Measurements from ENCODE around the gene DNAJB1. TPM values are rescaled to one million over a fixed set of nuclear protein-coding genes. Genes with fewer than 3 reads are reported as not detected.

DNAJB1 gene
- total and polyA plus RNA-seq, 2 of the 13 experiments (the other 11 are each of a cell fraction or from before 2014, with no cell fraction given): 87.5 to 97.3 TPM

DNA sequence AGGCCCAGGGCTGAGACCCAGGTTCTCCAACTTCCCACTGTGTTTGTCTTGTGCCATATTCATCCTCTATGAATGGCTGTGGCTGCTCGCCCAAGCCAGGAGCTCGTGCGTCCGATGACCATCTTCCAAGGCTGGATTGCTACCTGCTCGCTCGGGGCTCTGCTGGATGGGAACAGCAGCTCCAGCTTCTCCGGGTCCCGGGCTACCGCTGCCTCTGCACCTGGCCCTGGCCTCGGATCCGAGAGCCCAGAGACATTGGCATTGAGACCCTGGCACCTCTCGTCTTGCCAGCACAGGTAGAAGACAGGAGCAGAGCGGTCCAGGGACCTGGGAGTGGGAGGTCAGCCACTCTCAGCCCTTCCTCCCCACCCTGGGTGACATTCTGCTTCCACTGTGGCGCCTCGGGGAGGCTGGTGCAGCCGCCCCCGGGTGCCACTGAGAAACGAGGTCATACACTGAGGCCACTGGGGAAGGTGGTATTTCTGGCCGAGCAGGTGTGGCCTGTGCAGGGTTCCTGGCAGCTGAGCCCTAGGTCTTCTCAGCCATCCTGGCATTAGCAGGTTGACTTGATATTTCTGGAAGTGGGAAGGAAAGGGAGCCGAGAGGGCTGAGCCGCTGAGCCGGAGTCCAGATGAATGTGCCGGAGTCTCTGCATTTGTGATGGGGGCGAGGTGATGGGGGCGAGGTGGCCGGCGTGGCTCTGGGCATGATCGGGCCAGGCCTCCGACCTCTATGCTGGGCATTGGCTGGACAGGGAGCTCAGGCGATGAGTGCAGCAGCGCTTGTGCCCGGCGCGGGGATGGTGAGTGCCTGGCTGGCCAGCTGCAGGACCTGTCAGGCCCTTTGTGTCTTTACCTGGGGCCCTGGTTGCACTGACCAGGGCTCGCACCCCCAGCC is 35.1 kb upstream of the DNAJB1 start (continued):
- TF ChIP-seq, protein P1, sequence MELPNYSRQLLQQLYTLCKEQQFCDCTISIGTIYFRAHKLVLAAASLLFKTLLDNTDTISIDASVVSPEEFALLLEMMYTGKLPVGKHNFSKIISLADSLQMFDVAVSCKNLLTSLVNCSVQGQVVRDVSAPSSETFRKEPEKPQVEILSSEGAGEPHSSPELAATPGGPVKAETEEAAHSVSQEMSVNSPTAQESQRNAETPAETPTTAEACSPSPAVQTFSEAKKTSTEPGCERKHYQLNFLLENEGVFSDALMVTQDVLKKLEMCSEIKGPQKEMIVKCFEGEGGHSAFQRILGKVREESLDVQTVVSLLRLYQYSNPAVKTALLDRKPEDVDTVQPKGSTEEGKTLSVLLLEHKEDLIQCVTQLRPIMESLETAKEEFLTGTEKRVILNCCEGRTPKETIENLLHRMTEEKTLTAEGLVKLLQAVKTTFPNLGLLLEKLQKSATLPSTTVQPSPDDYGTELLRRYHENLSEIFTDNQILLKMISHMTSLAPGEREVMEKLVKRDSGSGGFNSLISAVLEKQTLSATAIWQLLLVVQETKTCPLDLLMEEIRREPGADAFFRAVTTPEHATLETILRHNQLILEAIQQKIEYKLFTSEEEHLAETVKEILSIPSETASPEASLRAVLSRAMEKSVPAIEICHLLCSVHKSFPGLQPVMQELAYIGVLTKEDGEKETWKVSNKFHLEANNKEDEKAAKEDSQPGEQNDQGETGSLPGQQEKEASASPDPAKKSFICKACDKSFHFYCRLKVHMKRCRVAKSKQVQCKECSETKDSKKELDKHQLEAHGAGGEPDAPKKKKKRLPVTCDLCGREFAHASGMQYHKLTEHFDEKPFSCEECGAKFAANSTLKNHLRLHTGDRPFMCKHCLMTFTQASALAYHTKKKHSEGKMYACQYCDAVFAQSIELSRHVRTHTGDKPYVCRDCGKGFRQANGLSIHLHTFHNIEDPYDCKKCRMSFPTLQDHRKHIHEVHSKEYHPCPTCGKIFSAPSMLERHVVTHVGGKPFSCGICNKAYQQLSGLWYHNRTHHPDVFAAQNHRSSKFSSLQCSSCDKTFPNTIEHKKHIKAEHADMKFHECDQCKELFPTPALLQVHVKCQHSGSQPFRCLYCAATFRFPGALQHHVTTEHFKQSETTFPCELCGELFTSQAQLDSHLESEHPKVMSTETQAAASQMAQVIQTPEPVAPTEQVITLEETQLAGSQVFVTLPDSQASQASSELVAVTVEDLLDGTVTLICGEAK (IDR thresholded peaks at IDR 0.05): no peak
- TF ChIP-seq, protein P1 (CRISPR knock-in tag; IDR thresholded peaks at IDR 0.05): no peak
